ENCODE data around the gene EPOP. TPM values are rescaled to one million over a fixed set of nuclear protein-coding genes. Genes with fewer than 3 reads are reported as not detected.

Gene EPOP
- 1.1 and 1.7 TPM in 2 replicates for total RNA-seq

GRCh38 chr17:38674749-38675615 is at the start of gene EPOP:
Gene EPOP, minus strand, starts transcription at chr17:38674957. Its CDS starts 462 bp downstream, at chr17:38674495.

GRCh38 chr17:38704606-38705522 is 30.1 kb upstream of the EPOP start, which contains the start of gene MLLT6:
Gene MLLT6, plus strand, starts transcription at chr17:38705273. Its CDS starts 360 bp downstream, at chr17:38705633.

Small RNA genes lying within 50 kb of the gene (small RNA-seq; reads per million reads assigned to genes)
- not detected for gene MIR4726
- not detected for gene MIR4734

Other genes starting within 250 kb of the EPOP start
- 53.6 and 58.0 TPM in 2 replicates for gene ARHGAP23, start 246.5 kb downstream of the EPOP start, total RNA-seq
- under 0.01 and 0.11 TPM in 2 replicates for gene SRCIN1, start 69.0 kb downstream of the EPOP start, total RNA-seq
- 27.1 and 30.6 TPM in 2 replicates for gene MLLT6, start 30.3 kb upstream of the EPOP start, total RNA-seq
- gene CISD3, start 55.4 kb upstream of the EPOP start, total RNA-seq = 3.8 and 4.6 TPM in 2 replicates
- 3.5 and 3.8 TPM in 2 replicates for gene PCGF2, start 73.4 kb upstream of the EPOP start, total RNA-seq
- gene PSMB3, start 77.8 kb upstream of the EPOP start, total RNA-seq = 236 and 243 TPM in 2 replicates
- gene PIP4K2B, start 124.6 kb upstream of the EPOP start, total RNA-seq = 42.5 and 42.6 TPM in 2 replicates
- gene CWC25, start 150.4 kb upstream of the EPOP start, total RNA-seq = 11.6 and 13.1 TPM in 2 replicates
- 1,226 and 1,441 TPM in 2 replicates for gene RPL23, start 178.8 kb upstream of the EPOP start, total RNA-seq
- 140 and 177 TPM in 2 replicates for gene LASP1, start 195.1 kb upstream of the EPOP start, total RNA-seq